Subcutaneous abdominal adipose tissue (tissue), 5 donors: ENCODE data around the gene CAMP.
A peak's percentile ranks its signal among the peaks of the same experiment; 100 is the strongest.

ENCODE experiments used
- H3K27ac ChIP-seq: one replicate; pipeline ENCODE4 v1.7.0; 2013; ENCODE audit warnings: low read depth, mild to moderate bottlenecking, inconsistent platforms, low read length, moderate library complexity
- H3K27me3 ChIP-seq, 5 donors: one replicate each; pipeline ENCODE4 v1.7.0; 2013; ENCODE audit warnings: low read length in 5 of 5, inconsistent platforms in 1 of 5; ENCODE audit not compliant: control insufficient read depth in 5 of 5, insufficient read depth in 4 of 5
- H3K36me3 ChIP-seq, 5 donors: one replicate each; pipeline ENCODE4 v1.7.0; 2013; ENCODE audit warnings: low read length in 5 of 5; ENCODE audit not compliant: control insufficient read depth in 5 of 5, insufficient read depth in 5 of 5
- H3K4me1 ChIP-seq, 5 donors: one replicate each; pipeline ENCODE4 v1.7.0; 2013; ENCODE audit warnings: low read length in 5 of 5, mild to moderate bottlenecking in 3 of 5, moderate library complexity in 1 of 5; ENCODE audit not compliant: control insufficient read depth in 5 of 5, insufficient read depth in 5 of 5
- H3K4me3 ChIP-seq, 5 donors: one replicate each; pipeline ENCODE4 v1.7.0; 2013; ENCODE audit warnings: low read length in 5 of 5, low read depth in 1 of 5
- H3K9ac ChIP-seq, 5 donors: one replicate each; pipeline ENCODE4 v1.7.0; 2013; ENCODE audit warnings: low read length in 5 of 5, mild to moderate bottlenecking in 4 of 5, moderate library complexity in 3 of 5
- H3K9me3 ChIP-seq, 5 donors: one replicate each; pipeline ENCODE4 v1.7.0; 2013; ENCODE audit warnings: low read length in 5 of 5; ENCODE audit not compliant: control insufficient read depth in 5 of 5
- donor health status: healthy.
- donor health status: healthy.
- donor health status: healthy.
- donor health status: healthy.
- donor health status: healthy.

CAMP gene

DNA sequence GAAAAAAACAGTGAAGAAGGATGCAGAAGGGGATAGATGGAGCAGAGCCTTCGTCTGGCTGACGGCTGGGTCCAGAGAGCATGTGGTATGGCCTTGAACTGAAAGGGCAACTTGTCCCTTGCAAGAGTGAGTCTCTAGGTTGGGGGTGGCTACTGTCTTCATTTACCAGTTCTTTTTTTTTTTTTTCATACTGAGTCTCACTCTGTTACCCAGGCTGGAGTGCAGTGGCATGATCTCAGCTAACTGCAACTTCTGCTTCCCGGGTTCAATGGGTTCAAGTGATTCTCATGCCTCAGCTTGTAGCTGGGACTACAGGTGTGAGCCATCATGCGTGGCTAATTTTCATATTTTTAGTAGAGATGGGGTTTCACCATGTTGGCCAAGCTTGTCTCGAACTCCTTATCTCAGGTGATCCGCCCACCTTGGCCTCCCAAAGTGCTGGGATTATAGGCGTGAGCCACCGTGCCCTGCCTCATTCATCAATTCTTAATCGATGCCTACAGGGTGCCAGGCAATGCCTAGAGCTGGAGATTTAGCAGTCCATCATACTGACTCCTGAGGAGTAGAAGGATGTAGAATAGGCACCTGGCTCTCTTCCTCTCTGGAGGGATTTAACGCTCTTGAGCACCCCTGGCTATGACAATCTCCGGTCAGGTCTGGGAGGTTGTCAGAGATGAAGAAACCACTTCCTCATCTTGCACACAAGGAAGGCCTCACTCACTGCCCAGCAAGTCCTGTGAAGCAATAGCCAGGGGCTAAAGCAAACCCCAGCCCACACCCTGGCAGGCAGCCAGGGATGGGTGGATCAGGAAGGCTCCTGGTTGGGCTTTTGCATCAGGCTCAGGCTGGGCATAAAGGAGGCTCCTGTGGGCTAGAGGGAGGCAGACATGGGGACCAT is at the start of gene CAMP:
Gene CAMP, plus strand, starts transcription at position 880 of the 898 bp plus-strand sequence. Its CDS starts 17 bp downstream, at position 897.
- H3K27me3 ChIP-seq: no peaks in the 10 kb centered on the region
- H3K9ac ChIP-seq: no peak within 1 kb of the TSS
- no peaks in the 10 kb centered on the region for H3K9me3 ChIP-seq
- H3K4me1 ChIP-seq: peaks cover 2 to 20% (median 12%) of the 10 kb centered on the region in 5 donors
- no peaks in the 10 kb centered on the region for H3K36me3 ChIP-seq
- no peak within 1 kb of the TSS for H3K27ac ChIP-seq
- H3K4me3 ChIP-seq: no peak within 1 kb of the TSS

- no peaks in the 10 kb centered on the region for H3K4me1 ChIP-seq
- no peak overlapping the region for H3K4me3 ChIP-seq
- no peak overlapping the region for H3K9ac ChIP-seq
- H3K27me3 ChIP-seq: no peaks in the 10 kb centered on the region
- H3K9me3 ChIP-seq: no peaks in the 10 kb centered on the region
- H3K36me3 ChIP-seq: peaks cover 0 to 12% (median 0%) of the 10 kb centered on the region in 5 donors
- H3K27ac ChIP-seq: no peak overlapping the region
These were observed 45.2 kb upstream of the CAMP start for GRCh38 chr3:48178072-48178471.

DNA sequence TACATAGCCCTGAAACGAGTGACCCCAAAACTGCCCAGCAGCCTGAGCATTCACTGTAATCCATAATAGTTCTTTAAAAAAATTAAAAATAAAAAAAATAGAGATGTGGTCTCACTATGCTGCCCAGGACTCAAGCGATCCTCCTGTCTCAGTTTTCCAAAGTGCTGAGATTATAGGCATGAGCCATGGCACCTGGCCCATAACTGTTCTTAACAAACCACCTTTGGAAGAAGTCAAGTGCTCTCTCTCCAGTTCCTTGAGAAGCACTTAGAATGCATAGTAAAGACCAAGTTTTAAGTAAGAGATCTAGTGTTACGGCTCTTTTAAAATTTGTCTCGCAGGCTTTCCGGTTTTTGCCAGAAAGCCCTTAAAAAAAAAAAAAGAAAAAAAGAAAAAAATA is 43.3 kb upstream of the CAMP start:
- no peak overlapping the region for H3K9ac ChIP-seq
- no peak overlapping the region for H3K27ac ChIP-seq
- no peaks in the 10 kb centered on the region for H3K9me3 ChIP-seq
- no peaks in the 10 kb centered on the region for H3K27me3 ChIP-seq
- no peaks in the 10 kb centered on the region for H3K4me1 ChIP-seq
- peaks cover 0 to 9% (median 0%) of the 10 kb centered on the region in 5 donors for H3K36me3 ChIP-seq
- H3K4me3 ChIP-seq: no peak overlapping the region

DNA sequence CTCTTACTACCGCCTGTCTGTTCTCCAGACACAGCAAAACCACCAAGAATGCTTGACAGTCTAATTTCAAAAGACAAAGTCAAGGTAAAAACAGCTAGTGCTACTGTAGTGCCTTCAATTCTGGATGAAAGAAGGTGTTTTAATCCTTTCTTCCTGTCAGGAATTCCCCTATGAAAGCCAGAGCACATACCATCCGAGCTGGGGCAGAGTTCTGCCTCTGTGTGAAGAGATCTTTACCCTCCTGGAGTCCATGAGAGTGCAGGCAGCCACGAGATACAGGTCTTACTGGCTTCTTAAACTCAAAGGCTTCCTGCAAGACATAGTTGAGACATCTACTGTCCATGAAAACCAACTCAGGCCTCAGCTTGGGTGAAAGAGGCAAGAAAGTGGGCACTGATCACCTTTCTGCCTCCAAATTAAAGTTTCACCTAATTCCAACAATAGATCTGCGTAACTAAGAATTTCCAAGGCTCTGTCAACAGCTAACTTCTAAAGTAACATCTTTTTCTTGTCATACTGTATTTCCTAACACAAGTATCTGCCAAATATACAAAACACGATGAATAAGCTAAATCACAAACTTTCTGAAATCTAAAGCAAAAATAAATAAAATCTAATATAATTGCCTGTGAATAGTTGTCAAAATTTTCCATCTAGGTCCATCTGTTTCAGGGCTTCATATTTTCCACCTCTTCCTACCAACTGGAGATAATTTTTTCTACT is 42.6 kb upstream of the CAMP start:
- no peak overlapping the region for H3K4me3 ChIP-seq
- H3K4me1 ChIP-seq: no peaks in the 10 kb centered on the region
- no peaks in the 10 kb centered on the region for H3K27me3 ChIP-seq
- peaks cover 0 to 9% (median 0%) of the 10 kb centered on the region in 5 donors for H3K36me3 ChIP-seq
- no peak overlapping the region for H3K9ac ChIP-seq
- H3K9me3 ChIP-seq: no peaks in the 10 kb centered on the region
- H3K27ac ChIP-seq: no peak overlapping the region

DNA sequence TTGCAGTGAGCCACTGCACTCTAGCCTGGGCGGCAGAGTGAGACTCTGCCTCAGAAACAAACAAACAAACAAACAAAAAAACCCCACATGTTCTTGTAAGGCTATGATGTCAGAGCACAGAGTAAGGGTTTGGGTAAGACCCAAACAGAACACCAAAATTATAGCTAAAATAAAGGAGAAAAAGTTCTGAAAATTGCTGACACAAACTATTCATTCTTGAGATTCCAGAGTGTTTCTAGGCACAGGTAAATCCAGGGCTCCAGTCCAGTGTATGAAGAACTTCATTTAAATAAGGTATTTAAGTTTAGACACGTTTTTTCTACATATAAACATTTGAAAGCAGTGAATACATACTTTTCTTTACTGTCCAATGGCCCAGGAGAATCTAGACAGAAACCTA is 39.0 kb upstream of the CAMP start:
- H3K9ac ChIP-seq: no peak overlapping the region
- H3K4me3 ChIP-seq: no peak overlapping the region
- H3K27me3 ChIP-seq: no peaks in the 10 kb centered on the region
- peaks cover 6 to 19% (median 15%) of the 10 kb centered on the region in 5 donors for H3K4me1 ChIP-seq
- H3K27ac ChIP-seq: no peak overlapping the region
- H3K36me3 ChIP-seq: peaks cover 0 to 7% (median 0%) of the 10 kb centered on the region in 5 donors
- H3K9me3 ChIP-seq: no peaks in the 10 kb centered on the region

DNA sequence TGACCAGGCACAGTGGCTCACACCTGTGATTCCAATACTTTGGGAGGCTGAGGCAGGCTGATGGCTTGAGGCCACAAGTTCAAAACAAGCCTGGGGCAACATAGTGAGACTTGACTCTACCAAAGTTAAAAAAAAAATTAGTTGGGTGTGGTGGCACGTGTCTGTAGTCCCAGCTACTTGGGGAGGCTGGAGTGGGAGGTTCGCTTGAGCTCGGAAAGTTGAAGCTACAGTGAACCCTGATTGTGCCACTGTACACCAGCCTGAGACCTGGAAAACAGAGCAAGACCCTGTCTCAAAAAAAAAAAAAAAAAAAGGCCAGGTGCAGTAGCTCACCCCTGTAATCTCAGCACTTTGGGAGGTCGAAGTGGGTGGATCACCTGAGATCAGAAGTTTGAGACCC is 38.2 kb upstream of the CAMP start:
- Histone ChIP-seq H3K36me3 (peaks cover 0 to 7% (median 0%) of the 10 kb centered on the region in 5 donors), H3K9ac (no peak overlapping the region), H3K9me3 (no peaks in the 10 kb centered on the region), H3K4me3 (no peak overlapping the region), H3K27ac (no peak overlapping the region), H3K27me3 (no peaks in the 10 kb centered on the region), H3K4me1 (peaks cover 6 to 19% (median 15%) of the 10 kb centered on the region in 5 donors)

DNA sequence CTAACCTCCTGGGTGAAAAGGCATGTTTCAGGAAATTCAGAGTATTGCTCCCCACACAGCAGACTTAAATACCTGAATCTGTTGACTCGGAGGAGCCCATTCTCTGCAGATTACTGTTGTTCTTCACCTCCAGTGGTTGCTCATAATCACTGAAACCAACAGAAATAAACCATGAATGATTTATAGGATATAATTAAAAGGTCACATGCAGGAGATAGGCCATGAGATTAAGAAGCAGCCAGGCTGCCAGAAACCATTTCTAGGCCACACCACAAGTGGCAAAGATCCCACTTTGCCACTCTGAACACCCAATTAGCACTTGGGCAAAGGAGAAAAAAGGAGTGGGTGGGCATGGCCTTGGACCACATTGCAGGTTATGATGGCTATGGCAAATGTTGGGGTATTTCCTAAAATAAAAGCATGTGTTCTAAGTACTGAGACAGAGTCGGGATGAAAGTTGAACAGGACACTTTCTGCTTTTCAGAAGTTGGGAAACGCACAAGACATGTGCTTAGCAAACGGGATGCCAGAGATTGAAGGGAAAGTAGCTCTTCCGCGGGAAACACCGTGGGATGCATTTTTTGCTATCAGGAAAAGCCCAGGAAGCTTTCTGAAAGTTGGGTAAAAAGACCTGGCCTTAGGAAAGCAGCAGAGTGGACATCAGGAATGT is 36.5 kb upstream of the CAMP start:
- H3K9ac ChIP-seq: peak overlapping the region in 3 of 5 donors; percentile 56 to 78 (median 69)
- H3K36me3 ChIP-seq: peaks cover 0 to 7% (median 0%) of the 10 kb centered on the region in 5 donors
- peak overlapping the region; percentile 54 for H3K27ac ChIP-seq
- H3K4me1 ChIP-seq: peaks cover 6 to 19% (median 15%) of the 10 kb centered on the region in 5 donors
- no peaks in the 10 kb centered on the region for H3K9me3 ChIP-seq
- H3K27me3 ChIP-seq: no peaks in the 10 kb centered on the region
- peak overlapping the region; percentile 49 to 89 (median 75) for H3K4me3 ChIP-seq

GRCh38 chr3:48187301-48187578 is 36.1 kb upstream of the CAMP start:
- Histone ChIP-seq H3K9ac (peak overlapping the region; percentile 56 to 80 (median 69)), H3K36me3 (peaks cover 0 to 5% (median 0%) of the 10 kb centered on the region in 5 donors), H3K27me3 (no peaks in the 10 kb centered on the region), H3K9me3 (no peaks in the 10 kb centered on the region), H3K4me1 (peaks cover 6 to 19% (median 15%) of the 10 kb centered on the region in 5 donors), H3K4me3 (peak overlapping the region; percentile 49 to 89 (median 75)), H3K27ac (peak overlapping the region; percentile 54)

DNA sequence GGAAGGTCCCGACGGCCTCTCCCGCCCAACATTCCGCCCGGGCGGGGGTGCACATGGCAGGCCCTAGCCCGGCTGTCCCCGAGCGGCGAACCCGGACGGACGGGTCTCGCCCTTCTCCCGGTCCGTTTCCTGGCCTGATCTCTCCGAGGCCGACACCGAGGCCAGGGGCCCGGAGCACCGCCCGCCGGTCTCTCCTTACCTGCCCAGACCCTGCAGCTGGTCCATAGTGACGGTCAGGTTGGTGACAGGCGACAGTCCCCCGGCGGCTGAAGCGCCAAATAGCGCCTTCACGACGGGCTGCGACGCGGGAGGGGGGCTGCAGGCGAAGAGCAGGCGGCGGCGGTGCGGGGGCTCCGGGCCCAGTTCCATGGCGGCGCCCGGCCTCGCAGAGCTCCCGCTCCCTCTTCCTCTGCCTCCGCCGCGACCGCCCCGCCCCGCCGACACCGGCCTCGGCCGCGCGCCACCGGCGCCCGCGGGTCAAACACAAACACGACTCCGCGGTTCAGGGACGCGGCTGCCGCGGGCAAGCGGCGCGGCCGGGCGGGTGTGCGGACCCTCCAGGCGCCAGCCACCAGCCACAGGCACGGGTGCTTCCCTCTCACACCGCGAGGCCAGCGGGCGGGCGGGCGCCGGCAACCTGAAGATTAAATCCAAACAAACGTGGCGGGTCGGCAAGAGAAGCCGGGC is 35.6 kb upstream of the CAMP start:
- peak overlapping the region; percentile 49 to 89 (median 75) for H3K4me3 ChIP-seq
- no peaks in the 10 kb centered on the region for H3K9me3 ChIP-seq
- peaks cover 0 to under 1% (median 0%) of the 10 kb centered on the region in 5 donors for H3K36me3 ChIP-seq
- peak overlapping the region in 4 of 5 donors; percentile 66 to 80 (median 74) for H3K9ac ChIP-seq
- no peaks in the 10 kb centered on the region for H3K27me3 ChIP-seq
- peak overlapping the region; percentile 54 for H3K27ac ChIP-seq
- peaks cover 6 to 19% (median 15%) of the 10 kb centered on the region in 5 donors for H3K4me1 ChIP-seq
